Gastrocnemius medialis (tissue), 4 donors: ENCODE data around the gene SPPL3.
"Not testable (repeated sequence)": the region's sequence is repeated elsewhere in the genome, so short reads cannot be mapped to it uniquely, and the experiment has no call there.

Experiments used
- POLR2A ChIP-seq, 2 donors: fragments of 450-650 bp; IDR thresholded peaks; one replicate each; pipeline ENCODE4 v1.6.1; 2017; ENCODE audit warnings: antibody characterized with exemption in 2 of 2, mild to moderate bottlenecking in 2 of 2, moderate library complexity in 2 of 2
- TF ChIP-seq, protein P1 (sequence below), 5 experiments: fragments of 450-650 bp in 3 of 5; fragments of 200-600 bp in 2 of 5; sonication (generic) in 2 of 5; IDR thresholded peaks in 4 of 5; conservative IDR thresholded peaks in 1 of 5; 1 replicate in 4 of 5; 2 replicates in 1 of 5; pipeline ENCODE4 v1.5.1; 2016 to 2019; ENCODE audit warnings: antibody characterized with exemption in 5 of 5, mild to moderate bottlenecking in 3 of 5, moderate library complexity in 3 of 5

- TF ChIP-seq, protein P1, sequence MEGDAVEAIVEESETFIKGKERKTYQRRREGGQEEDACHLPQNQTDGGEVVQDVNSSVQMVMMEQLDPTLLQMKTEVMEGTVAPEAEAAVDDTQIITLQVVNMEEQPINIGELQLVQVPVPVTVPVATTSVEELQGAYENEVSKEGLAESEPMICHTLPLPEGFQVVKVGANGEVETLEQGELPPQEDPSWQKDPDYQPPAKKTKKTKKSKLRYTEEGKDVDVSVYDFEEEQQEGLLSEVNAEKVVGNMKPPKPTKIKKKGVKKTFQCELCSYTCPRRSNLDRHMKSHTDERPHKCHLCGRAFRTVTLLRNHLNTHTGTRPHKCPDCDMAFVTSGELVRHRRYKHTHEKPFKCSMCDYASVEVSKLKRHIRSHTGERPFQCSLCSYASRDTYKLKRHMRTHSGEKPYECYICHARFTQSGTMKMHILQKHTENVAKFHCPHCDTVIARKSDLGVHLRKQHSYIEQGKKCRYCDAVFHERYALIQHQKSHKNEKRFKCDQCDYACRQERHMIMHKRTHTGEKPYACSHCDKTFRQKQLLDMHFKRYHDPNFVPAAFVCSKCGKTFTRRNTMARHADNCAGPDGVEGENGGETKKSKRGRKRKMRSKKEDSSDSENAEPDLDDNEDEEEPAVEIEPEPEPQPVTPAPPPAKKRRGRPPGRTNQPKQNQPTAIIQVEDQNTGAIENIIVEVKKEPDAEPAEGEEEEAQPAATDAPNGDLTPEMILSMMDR (IDR thresholded peaks at IDR 0.05 in 4 of 5, conservative IDR thresholded peaks at IDR 0.05 in 1 of 5), result not testable (repeated sequence)
- TF ChIP-seq POLR2A (IDR thresholded peaks at IDR 0.05), result not testable (repeated sequence)
Observed at GRCh38 chr12:120901101-120901500, 3.1 kb downstream of the SPPL3 start.
